ENCODE measurements around the gene SNTA1.

- no peak for TF ChIP-seq TAF1 (IDR thresholded peaks at IDR 0.05; ENCODE audit: borderline replicate concordance, insufficient read depth, low read length)
- TF ChIP-seq POLR2AphosphoS5 (IDR thresholded peaks at IDR 0.05; ENCODE audit: low read depth, low read length): no peak
- TF ChIP-seq REST (IDR thresholded peaks at IDR 0.05; ENCODE audit: insufficient read depth in 1 of 2, low read depth in 2 of 2, low read length in 2 of 2): no peak
- TF ChIP-seq FOXP2 (optimal IDR thresholded peaks at IDR 0.05; ENCODE audit: borderline replicate concordance, extremely low read depth, extremely low read length, insufficient read depth): no peak
- no peak for TF ChIP-seq SIN3A (IDR thresholded peaks at IDR 0.05; ENCODE audit: borderline replicate concordance, insufficient read depth, low read length)
Observed at GRCh38 chr20:33482581-33482980, 39.0 kb upstream of the SNTA1 start.

All from PFSK-1 (cell line).